HepG2 (cell line): ENCODE data around the gene FAM111B. TPM values are rescaled to one million over a fixed set of nuclear protein-coding genes. Genes with fewer than 3 reads are reported as not detected.

Experiments used
- HES4 ChIP-seq: sonication (generic); formaldehyde crosslinking; IDR thresholded peaks from 2 replicates; pipeline ENCODE4 v1.9.0; 2021; ENCODE audit warnings: mild to moderate bottlenecking, missing genetic modification reagents, borderline replicate concordance
- HNRNPLL ChIP-seq: fragments of 200-400 bp; formaldehyde crosslinking; IDR thresholded peaks from 2 replicates; pipeline ENCODE4 v1.6.1; 2017; ENCODE audit warnings: mild to moderate bottlenecking, low read depth, low read length; ENCODE audit not compliant: poor library complexity, severe bottlenecking
- HOXA5 ChIP-seq: sonication (generic); formaldehyde crosslinking; IDR thresholded peaks from 2 replicates; pipeline ENCODE4 v1.4.0; 2020; ENCODE audit warnings: missing genetic modification reagents
- JARID2 ChIP-seq: sonication (generic); formaldehyde crosslinking; IDR thresholded peaks from 2 replicates; pipeline ENCODE4 v1.8.1; 2023; ENCODE audit warnings: missing genetic modification reagents, inconsistent platforms; ENCODE audit not compliant: insufficient replicate concordance
- PHF21A ChIP-seq: sonication (generic); formaldehyde crosslinking; IDR thresholded peaks from 2 replicates; pipeline ENCODE4 v1.5.0; 2020; ENCODE audit warnings: mild to moderate bottlenecking, missing genetic modification reagents
- RFX3 ChIP-seq: IDR thresholded peaks from 2 replicates; pipeline ENCODE4 v1.6.1; 2016; ENCODE audit warnings: missing biosample characterization, missing genetic modification reagents
- SMAD1 ChIP-seq: sonication (generic); formaldehyde crosslinking; IDR thresholded peaks from 2 replicates; pipeline ENCODE4 v1.4.0; 2020; ENCODE audit warnings: missing genetic modification reagents, low read depth, mild to moderate bottlenecking, borderline replicate concordance
- polyA plus RNA-seq, 8 experiments: library from polyadenylated mRNA; depleted of rRNA in 3 of 8; stranded (reverse) in 7 of 8; unstranded in 1 of 8; fragments of >200 nt; fragmentation: Illumina TruSeq in 4 of 8; extraction: Trizol in 4 of 8; gene quantifications; 2 replicates each; pipeline versions ENCODE4 v1.2.1 to v1.2.3, GENCODE V29; 2011 to 2016; ENCODE audit warnings: low read depth in 4 of 8, missing spikeins in 1 of 8, mixed read lengths in 1 of 8; ENCODE audit not compliant: insufficient read depth in 1 of 8
- total RNA-seq, 5 experiments: library from RNA; depleted of rRNA; stranded (reverse); fragments of >200 nt; fragmentation: Illumina TruSeq; extraction: Trizol; gene quantifications; 2 replicates each; pipeline ENCODE4 v1.2.3, GENCODE V29; 2016; ENCODE audit warnings: low read depth in 1 of 5
- TF ChIP-seq, protein P1 (sequence below): IDR thresholded peaks from 2 replicates; pipeline ENCODE4 v1.6.1; 2018; ENCODE audit warnings: missing genetic modification reagents, mild to moderate bottlenecking, missing compliant biosample characterization
- TF ChIP-seq, protein P2 (sequence below): sonication (generic); formaldehyde crosslinking; IDR thresholded peaks from 2 replicates; pipeline ENCODE4 v1.4.0; 2020; ENCODE audit warnings: missing genetic modification reagents
- TF ChIP-seq, protein P3 (sequence below): sonication (generic); formaldehyde crosslinking; IDR thresholded peaks from 2 replicates; pipeline ENCODE4 v1.5.1; 2020; ENCODE audit warnings: mild to moderate bottlenecking, missing genetic modification reagents, moderate library complexity
- TF ChIP-seq, protein P4 (sequence below): sonication (generic); formaldehyde crosslinking; IDR thresholded peaks from 2 replicates; pipeline ENCODE4 v1.5.1; 2020; ENCODE audit warnings: mild to moderate bottlenecking, missing genetic modification reagents, moderate library complexity
- TF ChIP-seq, protein P5 (sequence below): IDR thresholded peaks from 2 replicates; pipeline ENCODE4 v1.6.1; 2016; ENCODE audit warnings: low read depth, borderline replicate concordance

Gene FAM111B
- total and polyA plus RNA-seq, 2 of the 13 experiments (the other 11 are each of a cell fraction or from before 2014, with no cell fraction given), result 1.6 to 28.2 TPM

DNA sequence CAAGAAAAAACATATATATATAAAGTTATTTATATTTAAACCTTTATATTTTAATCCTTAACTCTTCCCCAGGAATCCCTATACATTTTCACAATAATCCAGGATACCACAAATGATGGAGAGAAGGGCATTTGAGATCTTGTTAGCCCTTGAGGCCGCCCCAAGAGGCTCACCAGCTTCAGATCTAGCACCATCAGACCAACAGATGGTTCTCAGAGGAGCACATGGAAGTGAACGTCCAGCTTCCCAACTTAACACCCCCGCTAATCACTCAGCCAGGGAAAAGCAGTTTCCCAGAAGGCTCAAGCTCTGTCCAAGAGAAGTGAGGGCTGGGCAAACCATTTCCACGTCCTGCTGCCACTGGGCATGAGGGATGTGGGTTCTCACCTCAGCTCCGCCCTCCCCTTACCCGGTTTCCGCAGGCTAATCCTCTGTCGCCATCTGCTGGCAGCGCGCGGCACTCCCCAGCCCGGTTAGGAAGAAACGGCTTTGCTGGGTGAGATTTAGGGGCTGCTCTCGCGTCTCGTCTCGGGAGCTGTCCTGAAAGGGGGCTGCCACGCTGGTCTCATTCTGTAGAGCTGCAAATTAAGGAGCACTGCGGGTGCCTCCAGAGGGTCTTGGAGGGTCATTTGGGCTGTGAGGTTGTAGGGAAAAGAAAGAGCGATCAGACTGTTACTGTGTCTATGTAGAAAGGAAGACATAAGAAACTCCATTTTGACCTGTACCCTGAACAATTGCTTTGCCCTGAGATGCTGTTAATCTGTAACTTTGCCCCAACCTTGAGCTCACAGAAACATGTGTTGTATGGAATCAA lies 28.8 kb downstream of the FAM111B start (continued):
- 0 out of 2 replicates have a peak, but pooled peaks have one; percentile 39 for TF ChIP-seq SMAD1 (CRISPR knock-in tag)
- TF ChIP-seq HOXA5 (CRISPR knock-in tag), result peak; percentile 63; the same call in 1 of the 2 replicates
- TF ChIP-seq RFX3, result no peak
- peak; percentile 28 for TF ChIP-seq JARID2
- TF ChIP-seq, protein P1, sequence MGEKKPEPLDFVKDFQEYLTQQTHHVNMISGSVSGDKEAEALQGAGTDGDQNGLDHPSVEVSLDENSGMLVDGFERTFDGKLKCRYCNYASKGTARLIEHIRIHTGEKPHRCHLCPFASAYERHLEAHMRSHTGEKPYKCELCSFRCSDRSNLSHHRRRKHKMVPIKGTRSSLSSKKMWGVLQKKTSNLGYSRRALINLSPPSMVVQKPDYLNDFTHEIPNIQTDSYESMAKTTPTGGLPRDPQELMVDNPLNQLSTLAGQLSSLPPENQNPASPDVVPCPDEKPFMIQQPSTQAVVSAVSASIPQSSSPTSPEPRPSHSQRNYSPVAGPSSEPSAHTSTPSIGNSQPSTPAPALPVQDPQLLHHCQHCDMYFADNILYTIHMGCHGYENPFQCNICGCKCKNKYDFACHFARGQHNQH (CRISPR knock-in tag), result 0 out of 2 replicates have a peak, but pooled peaks have one; percentile 52
- TF ChIP-seq, protein P2, sequence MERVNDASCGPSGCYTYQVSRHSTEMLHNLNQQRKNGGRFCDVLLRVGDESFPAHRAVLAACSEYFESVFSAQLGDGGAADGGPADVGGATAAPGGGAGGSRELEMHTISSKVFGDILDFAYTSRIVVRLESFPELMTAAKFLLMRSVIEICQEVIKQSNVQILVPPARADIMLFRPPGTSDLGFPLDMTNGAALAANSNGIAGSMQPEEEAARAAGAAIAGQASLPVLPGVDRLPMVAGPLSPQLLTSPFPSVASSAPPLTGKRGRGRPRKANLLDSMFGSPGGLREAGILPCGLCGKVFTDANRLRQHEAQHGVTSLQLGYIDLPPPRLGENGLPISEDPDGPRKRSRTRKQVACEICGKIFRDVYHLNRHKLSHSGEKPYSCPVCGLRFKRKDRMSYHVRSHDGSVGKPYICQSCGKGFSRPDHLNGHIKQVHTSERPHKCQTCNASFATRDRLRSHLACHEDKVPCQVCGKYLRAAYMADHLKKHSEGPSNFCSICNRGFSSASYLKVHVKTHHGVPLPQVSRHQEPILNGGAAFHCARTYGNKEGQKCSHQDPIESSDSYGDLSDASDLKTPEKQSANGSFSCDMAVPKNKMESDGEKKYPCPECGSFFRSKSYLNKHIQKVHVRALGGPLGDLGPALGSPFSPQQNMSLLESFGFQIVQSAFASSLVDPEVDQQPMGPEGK (CRISPR knock-in tag), result peak; percentile 47; the same call in 1 of the 2 replicates
- TF ChIP-seq, protein P3, sequence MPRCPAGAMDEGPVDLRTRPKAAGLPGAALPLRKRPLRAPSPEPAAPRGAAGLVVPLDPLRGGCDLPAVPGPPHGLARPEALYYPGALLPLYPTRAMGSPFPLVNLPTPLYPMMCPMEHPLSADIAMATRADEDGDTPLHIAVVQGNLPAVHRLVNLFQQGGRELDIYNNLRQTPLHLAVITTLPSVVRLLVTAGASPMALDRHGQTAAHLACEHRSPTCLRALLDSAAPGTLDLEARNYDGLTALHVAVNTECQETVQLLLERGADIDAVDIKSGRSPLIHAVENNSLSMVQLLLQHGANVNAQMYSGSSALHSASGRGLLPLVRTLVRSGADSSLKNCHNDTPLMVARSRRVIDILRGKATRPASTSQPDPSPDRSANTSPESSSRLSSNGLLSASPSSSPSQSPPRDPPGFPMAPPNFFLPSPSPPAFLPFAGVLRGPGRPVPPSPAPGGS (CRISPR knock-in tag), result 0 out of 2 replicates have a peak, but pooled peaks have one; percentile 55
- peak; percentile 51; the same call in 1 of the 2 replicates for TF ChIP-seq HES4
- TF ChIP-seq PHF21A (CRISPR knock-in tag), result 0 out of 2 replicates have a peak, but pooled peaks have one; percentile 13
- TF ChIP-seq, protein P4, sequence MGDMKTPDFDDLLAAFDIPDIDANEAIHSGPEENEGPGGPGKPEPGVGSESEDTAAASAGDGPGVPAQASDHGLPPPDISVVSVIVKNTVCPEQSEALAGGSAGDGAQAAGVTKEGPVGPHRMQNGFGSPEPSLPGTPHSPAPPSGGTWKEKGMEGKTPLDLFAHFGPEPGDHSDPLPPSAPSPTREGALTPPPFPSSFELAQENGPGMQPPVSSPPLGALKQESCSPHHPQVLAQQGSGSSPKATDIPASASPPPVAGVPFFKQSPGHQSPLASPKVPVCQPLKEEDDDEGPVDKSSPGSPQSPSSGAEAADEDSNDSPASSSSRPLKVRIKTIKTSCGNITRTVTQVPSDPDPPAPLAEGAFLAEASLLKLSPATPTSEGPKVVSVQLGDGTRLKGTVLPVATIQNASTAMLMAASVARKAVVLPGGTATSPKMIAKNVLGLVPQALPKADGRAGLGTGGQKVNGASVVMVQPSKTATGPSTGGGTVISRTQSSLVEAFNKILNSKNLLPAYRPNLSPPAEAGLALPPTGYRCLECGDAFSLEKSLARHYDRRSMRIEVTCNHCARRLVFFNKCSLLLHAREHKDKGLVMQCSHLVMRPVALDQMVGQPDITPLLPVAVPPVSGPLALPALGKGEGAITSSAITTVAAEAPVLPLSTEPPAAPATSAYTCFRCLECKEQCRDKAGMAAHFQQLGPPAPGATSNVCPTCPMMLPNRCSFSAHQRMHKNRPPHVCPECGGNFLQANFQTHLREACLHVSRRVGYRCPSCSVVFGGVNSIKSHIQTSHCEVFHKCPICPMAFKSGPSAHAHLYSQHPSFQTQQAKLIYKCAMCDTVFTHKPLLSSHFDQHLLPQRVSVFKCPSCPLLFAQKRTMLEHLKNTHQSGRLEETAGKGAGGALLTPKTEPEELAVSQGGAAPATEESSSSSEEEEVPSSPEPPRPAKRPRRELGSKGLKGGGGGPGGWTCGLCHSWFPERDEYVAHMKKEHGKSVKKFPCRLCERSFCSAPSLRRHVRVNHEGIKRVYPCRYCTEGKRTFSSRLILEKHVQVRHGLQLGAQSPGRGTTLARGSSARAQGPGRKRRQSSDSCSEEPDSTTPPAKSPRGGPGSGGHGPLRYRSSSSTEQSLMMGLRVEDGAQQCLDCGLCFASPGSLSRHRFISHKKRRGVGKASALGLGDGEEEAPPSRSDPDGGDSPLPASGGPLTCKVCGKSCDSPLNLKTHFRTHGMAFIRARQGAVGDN (CRISPR knock-in tag), result peak; percentile 82
- TF ChIP-seq HNRNPLL, result peak; percentile 23
- TF ChIP-seq, protein P5, sequence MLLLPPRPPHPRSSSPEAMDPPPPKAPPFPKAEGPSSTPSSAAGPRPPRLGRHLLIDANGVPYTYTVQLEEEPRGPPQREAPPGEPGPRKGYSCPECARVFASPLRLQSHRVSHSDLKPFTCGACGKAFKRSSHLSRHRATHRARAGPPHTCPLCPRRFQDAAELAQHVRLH, result peak; percentile 46; the same call in 1 of the 2 replicates
- TF ChIP-seq, all 625 proteins: peak for 118
